OCI-LY3 (cell line): ENCODE measurements around the gene ARL17A.
"Not testable (repeated sequence)": the region's sequence is repeated elsewhere in the genome, so short reads cannot be mapped to it uniquely, and the experiment has no call there.

ENCODE experiments used
- CTCF ChIP-seq: fragments of 200-600, 300-600 bp; sonication (generic); IDR thresholded peaks from 2 replicates; pipeline ENCODE4 v1.5.1; 2014; ENCODE audit warnings: antibody characterized with exemption, low read length, low read depth
- EZH2phosphoT487 ChIP-seq: fragments of 200-600 bp; shearing (Covaris generic); IDR thresholded peaks from 2 replicates; pipeline ENCODE4 v1.6.1; 2018; ENCODE audit warnings: antibody characterized with exemption, mixed run types, low read depth

- TF ChIP-seq CTCF, EZH2phosphoT487: not testable (repeated sequence)
Measured at GRCh38 chr17:46618975-46619374, 39.5 kb upstream of the ARL17A start.
